GM18873 (cell line): Measurements from ENCODE around the gene DSCAML1.

Source experiments
- ATAC-seq: cut with Tn5 transposase; IDR thresholded peaks from one replicate; pipeline ENCODE4 v1.9.1; 2021; ENCODE audit warnings: mild to moderate bottlenecking, moderate library complexity, moderate number of reproducible peaks; ENCODE audit not compliant: unreplicated experiment, low FRiP score

The DSCAML1 gene

GRCh38 chr11:117486059-117486458, 311.0 kb downstream of the DSCAML1 start:
- no peak for ATAC-seq

GRCh38 chr11:117484156-117484555, 312.9 kb downstream of the DSCAML1 start:
- no peak for ATAC-seq

GRCh38 chr11:117483372-117483771, 313.6 kb downstream of the DSCAML1 start:
- no peak for ATAC-seq

GRCh38 chr11:117482881-117483280, 314.1 kb downstream of the DSCAML1 start:
- ATAC-seq, result no peak

- ATAC-seq, result no peak
Observed at GRCh38 chr11:117481885-117482284, 315.1 kb downstream of the DSCAML1 start.

- no peak for ATAC-seq
Observed at GRCh38 chr11:117481036-117481435, 316.0 kb downstream of the DSCAML1 start.

- no peak for ATAC-seq
Observed at GRCh38 chr11:117480221-117480620, 316.8 kb downstream of the DSCAML1 start.

GRCh38 chr11:117479372-117479771, 317.6 kb downstream of the DSCAML1 start:
- no peak for ATAC-seq

GRCh38 chr11:117478926-117479325, 318.1 kb downstream of the DSCAML1 start:
- ATAC-seq, result no peak

- ATAC-seq, result no peak
Observed at GRCh38 chr11:117478126-117478860, 318.7 kb downstream of the DSCAML1 start.

GRCh38 chr11:117477721-117478120, 319.3 kb downstream of the DSCAML1 start:
- no peak for ATAC-seq

GRCh38 chr11:117476531-117477142, 320.4 kb downstream of the DSCAML1 start:
- ATAC-seq, result no peak

GRCh38 chr11:117475716-117476530, 321.1 kb downstream of the DSCAML1 start:
- ATAC-seq, result no peak

GRCh38 chr11:117473481-117474091, 323.4 kb downstream of the DSCAML1 start:
- ATAC-seq, result no peak

GRCh38 chr11:117471776-117472175, 325.2 kb downstream of the DSCAML1 start:
- ATAC-seq, result no peak

- no peak for ATAC-seq
Observed at GRCh38 chr11:117470576-117470975, 326.4 kb downstream of the DSCAML1 start.

- no peak for ATAC-seq
Observed at GRCh38 chr11:117468888-117469287, 328.1 kb downstream of the DSCAML1 start.

GRCh38 chr11:117467770-117468169, 329.2 kb downstream of the DSCAML1 start:
- no peak for ATAC-seq

GRCh38 chr11:117466966-117467365, 330.1 kb downstream of the DSCAML1 start:
- ATAC-seq, result no peak

GRCh38 chr11:117465236-117465997, 331.6 kb downstream of the DSCAML1 start:
- no peak for ATAC-seq
